ENCODE measurements around the gene EPHA6. TPM values are rescaled to one million over a fixed set of nuclear protein-coding genes. Genes with fewer than 3 reads are reported as not detected.

EPHA6 gene
- total RNA-seq, 1 donor from 2014 or later, result 16.5 TPM

DNA sequence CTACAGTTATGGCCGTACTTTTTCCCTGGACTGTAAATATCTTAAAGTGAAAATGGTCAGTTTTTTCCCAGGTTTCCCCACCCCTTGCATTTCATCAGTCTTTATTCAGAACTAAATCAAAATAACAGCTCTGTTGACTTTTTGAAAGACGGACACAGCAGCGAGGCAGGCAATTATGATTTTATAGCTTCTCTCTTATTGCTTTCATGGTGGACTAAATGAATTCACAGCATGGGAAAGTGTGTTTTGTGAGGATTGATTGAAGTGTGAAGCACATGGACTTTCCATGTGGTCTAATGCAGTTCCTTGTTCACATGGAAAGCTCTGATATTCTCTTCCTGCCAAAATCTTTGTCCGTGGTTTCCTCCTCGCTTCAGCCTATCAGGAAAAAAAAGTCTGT, 681.5 kb downstream of the EPHA6 start:
- no peaks in the 10 kb centered on the region for H3K36me3 Mint-ChIP-seq (ENCODE audit: insufficient read depth)
- no peaks in the 10 kb centered on the region for H3K4me1 Mint-ChIP-seq (ENCODE audit: low read depth)
- H3K4me3 Mint-ChIP-seq (ENCODE audit: low read depth), result no peak overlapping the region
- peaks cover 2% of the 10 kb centered on the region for H3K9me3 Mint-ChIP-seq (ENCODE audit: low read depth)
- no peak overlapping the region for H3K27ac Mint-ChIP-seq
- DNase-seq (ENCODE audit: low spot score, unreplicated experiment), result no peak
- TF ChIP-seq, protein P1, sequence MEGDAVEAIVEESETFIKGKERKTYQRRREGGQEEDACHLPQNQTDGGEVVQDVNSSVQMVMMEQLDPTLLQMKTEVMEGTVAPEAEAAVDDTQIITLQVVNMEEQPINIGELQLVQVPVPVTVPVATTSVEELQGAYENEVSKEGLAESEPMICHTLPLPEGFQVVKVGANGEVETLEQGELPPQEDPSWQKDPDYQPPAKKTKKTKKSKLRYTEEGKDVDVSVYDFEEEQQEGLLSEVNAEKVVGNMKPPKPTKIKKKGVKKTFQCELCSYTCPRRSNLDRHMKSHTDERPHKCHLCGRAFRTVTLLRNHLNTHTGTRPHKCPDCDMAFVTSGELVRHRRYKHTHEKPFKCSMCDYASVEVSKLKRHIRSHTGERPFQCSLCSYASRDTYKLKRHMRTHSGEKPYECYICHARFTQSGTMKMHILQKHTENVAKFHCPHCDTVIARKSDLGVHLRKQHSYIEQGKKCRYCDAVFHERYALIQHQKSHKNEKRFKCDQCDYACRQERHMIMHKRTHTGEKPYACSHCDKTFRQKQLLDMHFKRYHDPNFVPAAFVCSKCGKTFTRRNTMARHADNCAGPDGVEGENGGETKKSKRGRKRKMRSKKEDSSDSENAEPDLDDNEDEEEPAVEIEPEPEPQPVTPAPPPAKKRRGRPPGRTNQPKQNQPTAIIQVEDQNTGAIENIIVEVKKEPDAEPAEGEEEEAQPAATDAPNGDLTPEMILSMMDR (IDR thresholded peaks at IDR 0.05; ENCODE audit: unreplicated experiment), result no peak
- no peaks in the 10 kb centered on the region for H3K27me3 Mint-ChIP-seq

DNA sequence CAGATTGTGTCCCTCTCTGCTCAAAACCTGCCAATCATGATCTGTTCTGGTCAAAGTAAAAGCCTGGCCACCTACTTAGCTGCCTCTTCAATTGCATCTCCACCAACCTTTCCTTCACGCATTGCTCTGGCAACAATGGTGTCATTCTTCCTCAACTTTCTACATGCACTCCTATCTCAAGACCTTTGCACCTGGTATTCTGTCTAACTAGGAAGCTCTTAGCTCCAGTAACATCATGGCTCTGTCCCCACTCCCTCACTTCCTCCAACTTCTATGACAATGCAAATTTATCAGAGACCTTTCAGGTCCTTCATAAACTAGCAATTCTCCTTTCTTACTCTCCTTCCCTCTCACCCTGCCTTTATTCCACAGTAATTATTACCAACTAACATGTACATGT, 682.7 kb downstream of the EPHA6 start:
- no peak overlapping the region for H3K27ac Mint-ChIP-seq
- no peak overlapping the region for H3K4me3 Mint-ChIP-seq (ENCODE audit: low read depth)
- no peaks in the 10 kb centered on the region for H3K4me1 Mint-ChIP-seq (ENCODE audit: low read depth)

DNA sequence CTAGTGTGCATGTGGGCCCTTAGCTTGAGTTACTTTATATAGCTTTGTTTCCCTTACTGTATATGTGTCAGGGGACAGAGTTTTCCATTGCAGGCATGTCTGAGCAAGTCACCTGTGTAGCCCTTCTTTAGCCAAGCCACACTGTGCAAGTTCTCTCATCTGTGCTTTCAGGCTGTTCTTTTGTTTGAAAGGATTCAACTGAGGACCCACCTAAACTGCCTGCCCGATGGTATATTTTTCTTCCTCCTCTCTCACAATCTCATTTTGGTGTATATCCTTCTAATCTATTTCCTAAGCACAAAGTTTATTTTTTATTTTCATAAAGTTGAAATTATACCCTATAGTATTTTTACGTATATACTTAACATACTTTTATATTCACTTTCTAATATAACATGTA, 690.1 kb downstream of the EPHA6 start:
- Mint-ChIP-seq H3K4me1 (ENCODE audit: low read depth) (no peaks in the 10 kb centered on the region), H3K4me3 (ENCODE audit: low read depth) (no peak overlapping the region)

More for the DNA sequence above, 682.7 kb downstream of the EPHA6 start:
- Mint-ChIP-seq H3K9me3 (ENCODE audit: low read depth) (peaks cover 7% of the 10 kb centered on the region), H3K27me3 (no peaks in the 10 kb centered on the region), H3K36me3 (ENCODE audit: insufficient read depth) (peaks cover 4% of the 10 kb centered on the region)
- TF ChIP-seq, protein P1 (IDR thresholded peaks at IDR 0.05; ENCODE audit: unreplicated experiment), result no peak
- no peak for DNase-seq (ENCODE audit: low spot score, unreplicated experiment)

DNA sequence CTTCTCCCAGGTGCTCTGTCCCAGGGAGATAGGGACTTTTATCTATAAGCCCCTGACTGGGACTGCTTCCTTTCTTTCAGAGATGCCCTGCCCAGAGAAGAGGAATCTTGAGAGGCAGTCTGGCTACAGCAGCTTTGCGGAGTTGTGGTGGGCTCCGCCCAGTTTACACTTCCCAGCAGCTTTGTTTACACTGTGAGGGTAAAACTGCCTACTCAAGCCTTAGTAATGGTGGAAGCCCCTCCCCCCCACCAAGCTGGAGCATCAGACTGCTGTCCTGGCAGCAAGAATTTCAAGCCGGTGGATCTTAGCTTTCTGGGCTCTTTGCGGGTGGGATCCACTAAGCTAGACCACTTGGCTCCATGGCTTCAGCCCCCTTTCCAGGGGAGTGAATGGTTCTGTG, 696.4 kb downstream of the EPHA6 start:
- Mint-ChIP-seq H3K27ac (no peak overlapping the region), H3K36me3 (ENCODE audit: insufficient read depth) (peaks cover 11% of the 10 kb centered on the region), H3K4me3 (ENCODE audit: low read depth) (no peak overlapping the region), H3K9me3 (ENCODE audit: low read depth) (peaks cover 21% of the 10 kb centered on the region), H3K4me1 (ENCODE audit: low read depth) (peaks cover 7% of the 10 kb centered on the region), H3K27me3 (no peaks in the 10 kb centered on the region)
- TF ChIP-seq, protein P1 (IDR thresholded peaks at IDR 0.05; ENCODE audit: unreplicated experiment), result no peak
- DNase-seq (ENCODE audit: low spot score, unreplicated experiment), result no peak

More for the DNA sequence above, 690.1 kb downstream of the EPHA6 start:
- Mint-ChIP-seq H3K36me3 (ENCODE audit: insufficient read depth) (peaks cover 22% of the 10 kb centered on the region), H3K27me3 (no peaks in the 10 kb centered on the region), H3K9me3 (ENCODE audit: low read depth) (peaks cover 33% of the 10 kb centered on the region), H3K27ac (no peak overlapping the region)
- TF ChIP-seq, protein P1 (IDR thresholded peaks at IDR 0.05; ENCODE audit: unreplicated experiment), result no peak
- DNase-seq (ENCODE audit: low spot score, unreplicated experiment), result no peak

DNA sequence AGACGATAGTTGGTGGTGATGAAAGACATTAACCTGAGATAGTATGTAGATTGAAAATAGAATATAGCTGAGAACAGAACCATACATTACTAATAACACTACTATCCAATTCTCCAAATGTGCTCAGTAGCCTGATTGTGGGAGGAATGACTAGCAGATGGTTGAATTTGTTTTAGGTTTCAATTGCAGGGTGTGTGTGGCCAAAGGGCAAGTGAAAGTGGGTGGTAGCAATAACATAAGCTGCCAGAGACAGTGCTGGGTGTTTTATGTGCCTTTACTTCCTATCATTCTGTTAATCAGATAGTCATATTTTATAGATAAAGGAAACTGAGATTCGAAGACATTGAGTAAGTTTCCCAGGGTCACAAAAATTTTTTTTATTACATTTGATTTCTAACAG, 700.7 kb downstream of the EPHA6 start:
- TF ChIP-seq, protein P1 (IDR thresholded peaks at IDR 0.05; ENCODE audit: unreplicated experiment), result no peak

More for the DNA sequence above, 700.7 kb downstream of the EPHA6 start:
- DNase-seq (ENCODE audit: low spot score, unreplicated experiment), result no peak
- H3K27ac Mint-ChIP-seq, result peak overlapping the region; percentile 58
- no peak overlapping the region for H3K4me3 Mint-ChIP-seq (ENCODE audit: low read depth)
- H3K9me3 Mint-ChIP-seq (ENCODE audit: low read depth), result peaks cover 4% of the 10 kb centered on the region
- peaks cover 12% of the 10 kb centered on the region for H3K4me1 Mint-ChIP-seq (ENCODE audit: low read depth)
- peaks cover 1% of the 10 kb centered on the region for H3K27me3 Mint-ChIP-seq
- no peaks in the 10 kb centered on the region for H3K36me3 Mint-ChIP-seq (ENCODE audit: insufficient read depth)

All from progenitor cell of endocrine pancreas (in vitro differentiated cells).